AG04450 (cell line): ENCODE data around the gene GUCY1B1. TPM values are rescaled to one million over a fixed set of nuclear protein-coding genes. Genes with fewer than 3 reads are reported as not detected.

Source experiments
- polyA plus RNA-seq: library from polyadenylated mRNA; depleted of rRNA; stranded (reverse); fragments of >200 nt; gene quantifications from 2 replicates; pipeline ENCODE4 v1.2.3, GENCODE V29; 2011; rRNA removed

GUCY1B1 gene
- polyA plus RNA-seq, 1 experiment = 25.0 TPM

Other genes starting within 250 kb of the GUCY1B1 start
- gene GUCY1A1, start 92.2 kb upstream of the GUCY1B1 start, polyA plus RNA-seq = 1.5 and 1.9 TPM in 2 replicates
- not detected in 2 replicates for gene ASIC5, start 107.3 kb downstream of the GUCY1B1 start, polyA plus RNA-seq
- gene TDO2, start 144.7 kb downstream of the GUCY1B1 start, polyA plus RNA-seq = 0.55 and 0.84 TPM in 2 replicates
- gene CTSO, start 194.8 kb downstream of the GUCY1B1 start, polyA plus RNA-seq = 19.0 and 24.0 TPM in 2 replicates